ENCODE data around the gene NRCAM. TPM values are rescaled to one million over a fixed set of nuclear protein-coding genes. Genes with fewer than 3 reads are reported as not detected.
"Not testable (repeated sequence)": the region's sequence is repeated elsewhere in the genome, so short reads cannot be mapped to it uniquely, and the experiment has no call there.

The NRCAM gene
- polyA plus RNA-seq, 3 donors from 2014 or later = not detected

DNA sequence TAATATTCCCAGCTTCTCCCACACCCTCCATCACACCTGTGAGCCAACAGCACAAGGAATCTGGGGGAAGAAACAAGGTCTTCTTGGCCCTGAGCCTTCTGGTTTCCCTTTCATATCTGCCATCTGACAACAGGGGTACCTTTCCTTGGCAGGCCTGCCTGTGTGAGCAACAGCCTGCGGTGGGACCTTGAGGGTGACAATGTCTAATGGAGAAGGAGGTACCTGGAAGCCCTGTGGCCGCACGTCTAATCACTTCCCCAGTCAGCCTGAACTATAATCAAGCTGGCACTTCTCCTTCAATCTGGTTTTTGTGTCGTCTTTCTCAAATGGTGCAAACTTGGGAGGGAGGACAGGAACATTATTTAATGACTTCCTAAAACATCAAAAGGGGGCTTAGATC lies 41.2 kb downstream of the NRCAM start:
- no peaks in the 10 kb centered on the region for H3K36me3 Mint-ChIP-seq
- H3K9me3 Mint-ChIP-seq = peaks cover 0 to 9% (median 0%) of the 10 kb centered on the region in 6 donors
- H3K27me3 Mint-ChIP-seq (ENCODE audit: low read depth in 3 of 3) = peaks cover 0 to 16% (median 6%) of the 10 kb centered on the region in 3 donors
- peaks cover 0 to 5% of the 10 kb centered on the region in 2 donors for H3K4me1 Mint-ChIP-seq
- H3K4me3 Mint-ChIP-seq = no peak overlapping the region
- no peak overlapping the region for H3K27ac Mint-ChIP-seq
- DNase-seq = no peak

DNA sequence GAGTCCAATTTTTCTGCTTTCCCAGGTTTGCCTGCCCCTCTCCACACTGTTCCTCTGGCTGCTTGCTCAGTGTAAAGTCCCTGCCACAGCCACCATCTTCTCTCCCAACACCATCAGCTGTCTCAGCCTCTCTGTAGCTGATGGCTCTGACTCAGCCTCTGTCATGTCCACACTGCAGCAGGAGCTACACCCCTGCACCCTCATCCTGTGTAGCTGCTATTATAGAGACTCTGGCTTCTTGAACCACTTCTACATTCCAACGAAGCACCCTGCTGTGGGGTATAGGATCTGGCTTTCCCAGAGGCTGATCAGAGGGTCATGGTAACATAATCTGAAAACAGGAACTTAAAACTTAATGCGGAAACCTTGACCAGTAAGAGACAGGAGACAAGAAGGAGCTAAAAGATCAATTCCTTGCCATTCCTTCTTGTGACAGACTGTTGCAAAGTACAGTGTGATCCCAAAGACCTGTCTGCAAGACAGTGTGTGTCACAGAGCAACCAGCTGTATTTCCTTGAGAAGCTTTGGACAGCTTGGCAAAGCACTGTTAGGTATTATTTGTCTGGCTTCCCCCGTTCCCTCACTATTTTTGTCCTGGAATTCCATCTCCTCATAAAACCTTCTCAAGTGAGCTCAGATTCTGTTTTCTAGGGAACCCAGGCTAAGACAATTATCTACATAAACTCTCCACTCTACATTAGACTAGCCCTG lies 42.3 kb downstream of the NRCAM start:
- no peak for DNase-seq
- Mint-ChIP-seq H3K4me1 (peaks cover 0 to 5% of the 10 kb centered on the region in 2 donors), H3K36me3 (no peaks in the 10 kb centered on the region), H3K27ac (no peak overlapping the region), H3K4me3 (no peak overlapping the region), H3K9me3 (peaks cover 0 to 9% (median 0%) of the 10 kb centered on the region in 6 donors), H3K27me3 (ENCODE audit: low read depth in 3 of 3) (peaks cover 0 to 7% (median 4%) of the 10 kb centered on the region in 3 donors)

- no peaks in the 10 kb centered on the region for H3K36me3 Mint-ChIP-seq
- H3K9me3 Mint-ChIP-seq = peaks cover 0 to 9% (median 0%) of the 10 kb centered on the region in 6 donors
- peaks cover 0 to 5% (median 3%) of the 10 kb centered on the region in 3 donors for H3K27me3 Mint-ChIP-seq (ENCODE audit: low read depth in 3 of 3)
- no peak for DNase-seq
- H3K27ac Mint-ChIP-seq = no peak overlapping the region
- no peak overlapping the region for H3K4me3 Mint-ChIP-seq
- peaks cover 0 to 5% of the 10 kb centered on the region in 2 donors for H3K4me1 Mint-ChIP-seq
Measured at GRCh38 chr7:108413337-108413736, 42.9 kb downstream of the NRCAM start.

GRCh38 chr7:108409146-108409545 lies 47.1 kb downstream of the NRCAM start:
- no peak overlapping the region for H3K27ac Mint-ChIP-seq
- no peak for DNase-seq
- peaks cover 0 to 3% (median 2%) of the 10 kb centered on the region in 3 donors for H3K27me3 Mint-ChIP-seq (ENCODE audit: low read depth in 3 of 3)
- H3K36me3 Mint-ChIP-seq = no peaks in the 10 kb centered on the region
- H3K4me1 Mint-ChIP-seq = no peaks in the 10 kb centered on the region
- H3K4me3 Mint-ChIP-seq = no peak overlapping the region
- peaks cover 0 to 4% (median 0%) of the 10 kb centered on the region in 6 donors for H3K9me3 Mint-ChIP-seq

- no peak for DNase-seq
- peaks cover 0 to 3% (median 0%) of the 10 kb centered on the region in 6 donors for H3K9me3 Mint-ChIP-seq
- H3K27me3 Mint-ChIP-seq (ENCODE audit: low read depth in 3 of 3) = peaks cover 0 to 3% (median 2%) of the 10 kb centered on the region in 3 donors
- no peak overlapping the region for H3K27ac Mint-ChIP-seq
- H3K36me3 Mint-ChIP-seq = no peaks in the 10 kb centered on the region
- H3K4me3 Mint-ChIP-seq = no peak overlapping the region
- no peaks in the 10 kb centered on the region for H3K4me1 Mint-ChIP-seq
Measured at GRCh38 chr7:108408296-108408991, 47.8 kb downstream of the NRCAM start.

DNA sequence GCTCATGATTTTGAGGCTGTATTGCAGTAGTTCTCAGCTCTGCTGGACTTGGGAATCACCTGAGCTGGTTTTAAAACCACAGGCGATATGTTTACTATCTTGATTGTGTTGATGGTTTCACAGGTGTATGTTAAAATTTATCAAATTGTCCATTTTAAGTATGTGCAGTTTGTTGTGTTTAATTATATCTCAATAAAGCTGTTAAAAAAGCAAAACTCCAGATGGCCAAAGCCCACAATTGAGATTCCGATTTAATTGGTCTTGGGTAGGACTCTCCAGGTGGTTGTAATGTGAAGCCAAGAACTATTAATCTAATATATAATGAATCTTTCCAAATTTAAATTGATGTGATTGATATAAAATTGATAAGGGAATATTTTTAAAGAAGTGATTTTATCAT lies 48.6 kb downstream of the NRCAM start:
- H3K4me1 Mint-ChIP-seq = no peaks in the 10 kb centered on the region
- no peak overlapping the region for H3K4me3 Mint-ChIP-seq
- H3K9me3 Mint-ChIP-seq = no peaks in the 10 kb centered on the region
- peaks cover 0 to 3% (median 0%) of the 10 kb centered on the region in 3 donors for H3K27me3 Mint-ChIP-seq (ENCODE audit: low read depth in 3 of 3)
- no peak for DNase-seq
- no peak overlapping the region for H3K27ac Mint-ChIP-seq
- H3K36me3 Mint-ChIP-seq = no peaks in the 10 kb centered on the region

GRCh38 chr7:108406222-108406890 lies 49.9 kb downstream of the NRCAM start:
- H3K27ac Mint-ChIP-seq = no peak overlapping the region
- H3K27me3 Mint-ChIP-seq (ENCODE audit: low read depth in 3 of 3) = peaks cover 0 to 3% (median 0%) of the 10 kb centered on the region in 3 donors
- H3K4me3 Mint-ChIP-seq = no peak overlapping the region
- no peaks in the 10 kb centered on the region for H3K9me3 Mint-ChIP-seq
- H3K4me1 Mint-ChIP-seq = no peaks in the 10 kb centered on the region
- no peaks in the 10 kb centered on the region for H3K36me3 Mint-ChIP-seq
- no peak for DNase-seq

DNA sequence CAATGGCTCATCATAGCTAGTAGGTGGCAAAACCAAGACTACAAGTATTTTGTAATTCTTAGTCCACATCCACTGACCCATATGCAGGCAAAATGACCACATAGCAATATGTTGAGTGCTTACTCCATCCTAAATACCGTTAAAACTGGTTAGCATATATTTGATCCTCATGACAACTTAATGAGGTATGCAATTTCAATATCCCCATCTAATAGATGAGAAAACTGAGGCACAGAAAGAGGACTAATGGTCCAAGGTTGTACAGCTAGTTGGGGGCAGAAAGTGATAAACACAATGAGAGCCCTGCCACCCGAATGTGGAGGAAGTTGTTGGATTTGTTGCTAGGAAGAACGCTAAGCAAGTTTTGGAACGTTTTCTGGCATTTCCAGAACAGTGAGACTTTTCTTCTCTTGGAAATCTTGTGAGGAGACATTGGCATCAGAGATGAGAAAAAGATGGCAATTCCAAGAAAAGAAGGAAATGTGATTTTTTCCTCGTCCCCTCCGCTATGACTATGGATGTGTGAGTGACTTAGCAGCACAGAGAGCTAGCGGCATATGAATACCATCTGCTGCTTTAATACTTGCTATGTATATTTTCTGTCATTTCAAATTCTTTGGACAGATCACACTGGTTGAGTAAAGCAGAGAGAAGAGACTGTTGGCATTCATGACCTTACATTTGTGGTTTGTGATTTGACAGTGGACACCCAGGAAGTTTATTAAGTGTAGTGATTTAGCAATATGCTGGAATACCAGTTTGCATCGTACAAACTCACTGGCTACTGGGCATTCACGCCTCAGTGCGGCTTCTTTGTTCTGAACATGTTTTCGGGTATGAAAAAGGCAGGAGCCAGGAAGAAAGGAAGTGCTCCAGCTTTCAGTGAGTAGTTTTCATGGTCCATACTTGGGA lies 51.5 kb downstream of the NRCAM start:
- no peaks in the 10 kb centered on the region for H3K9me3 Mint-ChIP-seq
- no peaks in the 10 kb centered on the region for H3K36me3 Mint-ChIP-seq
- peaks cover 0 to 3% (median 0%) of the 10 kb centered on the region in 3 donors for H3K27me3 Mint-ChIP-seq (ENCODE audit: low read depth in 3 of 3)
- H3K4me1 Mint-ChIP-seq = no peaks in the 10 kb centered on the region
- H3K27ac Mint-ChIP-seq = no peak overlapping the region
- no peak overlapping the region for H3K4me3 Mint-ChIP-seq
- DNase-seq = no peak

- Mint-ChIP-seq H3K36me3 (no peaks in the 10 kb centered on the region), H3K27ac (no peak overlapping the region), H3K9me3 (no peaks in the 10 kb centered on the region), H3K4me1 (no peaks in the 10 kb centered on the region), H3K4me3 (no peak overlapping the region), H3K27me3 (ENCODE audit: low read depth in 3 of 3) (peaks cover 0 to 3% (median 0%) of the 10 kb centered on the region in 3 donors)
- DNase-seq = no peak
Measured at GRCh38 chr7:108403597-108404217, 52.5 kb downstream of the NRCAM start.

DNA sequence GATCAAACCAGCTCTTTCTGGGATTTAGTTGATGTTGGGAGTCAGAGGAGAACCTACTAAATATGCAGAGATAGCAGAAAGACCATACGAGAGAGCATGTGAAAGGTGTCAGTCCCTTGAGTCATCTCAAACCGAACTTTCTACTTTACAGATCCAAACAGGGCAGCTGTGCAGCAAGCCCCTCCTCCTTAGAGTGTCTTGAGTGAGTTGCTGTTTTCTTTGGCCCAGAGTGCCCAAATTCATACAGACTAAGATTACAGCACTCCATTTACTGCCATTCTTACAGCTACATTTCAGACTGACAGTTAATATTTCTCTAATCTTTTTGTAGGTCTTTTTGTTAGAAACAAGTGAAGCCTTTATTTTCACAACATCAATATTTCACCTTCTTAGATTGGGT lies 53.4 kb downstream of the NRCAM start:
- Mint-ChIP-seq H3K36me3 (no peaks in the 10 kb centered on the region), H3K27me3 (ENCODE audit: low read depth in 3 of 3) (peaks cover 0 to 5% (median 2%) of the 10 kb centered on the region in 3 donors), H3K4me1 (no peaks in the 10 kb centered on the region), H3K27ac (no peak overlapping the region), H3K4me3 (no peak overlapping the region), H3K9me3 (peaks cover 0 to 3% (median 0%) of the 10 kb centered on the region in 6 donors)
- no peak for DNase-seq

DNA sequence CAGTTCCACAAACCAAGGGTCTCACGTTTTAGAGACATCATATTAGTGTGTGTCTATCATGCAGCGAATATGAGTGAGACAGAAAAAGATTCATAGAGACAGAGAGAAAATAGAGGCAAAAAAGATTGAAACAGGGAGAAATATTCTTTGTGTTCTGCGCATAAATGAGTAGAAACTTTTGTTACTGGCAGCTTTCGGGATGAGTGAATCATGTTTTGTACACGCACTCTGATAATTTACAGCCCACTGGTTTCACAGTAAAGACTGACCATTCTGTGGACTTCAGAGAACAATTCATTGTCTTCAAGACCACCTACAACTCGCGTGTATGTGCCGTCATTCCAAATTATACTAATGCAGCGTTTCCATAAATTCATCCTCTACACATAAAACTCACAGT lies 60.2 kb downstream of the NRCAM start:
- Mint-ChIP-seq H3K9me3 (peaks cover 0 to 3% (median under 1%) of the 10 kb centered on the region in 6 donors), H3K27me3 (ENCODE audit: low read depth in 3 of 3) (peaks cover 0 to 4% (median 3%) of the 10 kb centered on the region in 3 donors), H3K4me1 (no peaks in the 10 kb centered on the region), H3K36me3 (no peaks in the 10 kb centered on the region), H3K4me3 (no peak overlapping the region), H3K27ac (no peak overlapping the region)
- no peak for DNase-seq

DNA sequence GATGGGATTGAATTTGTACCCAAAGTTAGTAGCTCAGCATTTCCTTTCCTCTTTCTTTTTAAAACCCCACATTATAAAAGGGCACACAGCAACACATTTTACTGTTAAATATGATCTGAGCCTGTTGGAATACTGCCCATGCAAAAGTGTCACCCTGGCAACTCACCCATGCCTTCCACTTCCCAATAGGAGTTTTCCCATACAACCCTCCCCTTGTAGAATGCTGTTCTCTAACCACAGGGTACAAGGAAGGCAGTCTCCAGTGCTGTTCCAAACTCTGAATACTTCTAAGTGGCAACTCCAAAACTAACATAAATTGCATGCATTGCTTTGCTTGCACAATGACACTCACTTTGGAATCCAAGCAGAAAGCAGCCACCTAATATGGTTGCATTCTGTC lies 60.8 kb downstream of the NRCAM start:
- H3K9me3 Mint-ChIP-seq = peaks cover 0 to 6% (median 2%) of the 10 kb centered on the region in 6 donors
- H3K4me3 Mint-ChIP-seq = no peak overlapping the region
- DNase-seq = no peak
- H3K4me1 Mint-ChIP-seq = no peaks in the 10 kb centered on the region
- peaks cover 0 to 4% (median 3%) of the 10 kb centered on the region in 3 donors for H3K27me3 Mint-ChIP-seq (ENCODE audit: low read depth in 3 of 3)
- no peak overlapping the region for H3K27ac Mint-ChIP-seq
- H3K36me3 Mint-ChIP-seq = no peaks in the 10 kb centered on the region

DNA sequence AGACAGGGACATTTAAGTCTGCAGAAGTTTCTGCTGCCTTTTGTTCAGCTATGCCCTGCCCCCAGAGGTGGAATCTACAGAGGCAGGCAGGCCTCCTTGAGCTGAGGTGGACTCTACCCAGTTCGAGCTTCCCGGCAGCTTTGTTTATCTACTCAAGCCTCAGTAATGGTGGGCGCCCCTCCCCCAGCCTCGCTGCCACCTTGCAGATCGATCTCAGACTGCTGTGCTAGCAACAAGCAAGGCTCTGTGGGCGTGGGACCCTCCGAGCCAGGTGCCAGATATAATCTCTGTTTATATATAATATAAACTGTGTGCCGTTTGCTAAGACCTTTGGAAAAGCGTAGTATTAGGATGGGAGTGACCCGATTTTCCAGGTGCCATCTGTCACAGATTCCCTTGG lies 63.1 kb downstream of the NRCAM start:
- H3K36me3 Mint-ChIP-seq; H3K4me1 Mint-ChIP-seq; H3K9me3 Mint-ChIP-seq; H3K4me3 Mint-ChIP-seq; H3K27me3 Mint-ChIP-seq (ENCODE audit: low read depth in 3 of 3); H3K27ac Mint-ChIP-seq; DNase-seq: not testable (repeated sequence)
